Activated effector memory CD4-positive, alpha-beta T cell treated with anti-CD3 and anti-CD28 coated beads, Interleukin-2, amount 50 U/mL, for 16 hours (primary cell): Measurements from ENCODE around the gene PRR16.

Source experiments
- DNase-seq: peaks from one replicate; pipeline ENCODE4 v3.0.0-alpha.2; 2020

The PRR16 gene

GRCh38 chr5:120517607-120518252, 53.6 kb downstream of the PRR16 start:
- DNase-seq: no peak

DNA sequence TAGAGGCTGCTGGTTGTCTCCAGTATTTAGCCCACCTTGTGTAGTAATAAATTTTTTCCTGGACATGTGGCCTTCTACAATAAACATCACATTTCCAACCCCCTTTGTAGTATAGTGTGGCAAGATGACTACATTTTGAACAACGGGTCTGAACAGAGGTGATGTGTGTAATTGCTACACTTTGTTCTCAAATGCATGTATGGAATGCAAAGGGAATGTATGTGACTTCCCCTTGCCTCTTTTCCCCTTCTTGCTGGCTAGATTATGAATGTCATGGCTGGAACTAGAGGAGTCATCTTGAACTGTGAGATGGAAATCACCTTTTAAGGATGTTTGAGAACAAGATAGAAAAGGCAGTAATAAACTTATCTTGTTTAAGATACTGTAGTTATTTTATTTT, 54.5 kb downstream of the PRR16 start:
- no peak for DNase-seq

DNA sequence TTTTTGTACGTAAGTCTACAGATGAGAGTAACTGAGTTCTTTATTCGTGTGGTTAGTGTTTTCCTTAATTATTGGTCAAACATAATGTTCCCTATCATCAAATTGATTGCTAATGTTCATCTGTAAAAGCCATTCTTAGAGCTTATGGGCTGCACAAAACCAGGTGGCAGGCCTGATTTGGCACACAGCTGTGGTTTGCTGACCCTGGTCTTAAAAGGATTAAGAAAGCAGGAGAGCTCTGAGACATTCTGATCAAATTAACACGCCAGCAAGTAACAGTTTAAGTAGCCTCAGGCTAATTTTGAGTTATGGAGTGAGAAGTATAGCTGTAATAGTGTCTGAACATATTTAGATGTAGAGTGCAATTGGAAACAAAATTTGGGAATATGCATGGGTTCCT, 63.2 kb downstream of the PRR16 start:
- DNase-seq: no peak

GRCh38 chr5:120528609-120529008, 64.5 kb downstream of the PRR16 start:
- DNase-seq: no peak

- DNase-seq: no peak
Measured at GRCh38 chr5:120529386-120529785, 65.3 kb downstream of the PRR16 start.

GRCh38 chr5:120531215-120531614, 67.1 kb downstream of the PRR16 start:
- DNase-seq: no peak

DNA sequence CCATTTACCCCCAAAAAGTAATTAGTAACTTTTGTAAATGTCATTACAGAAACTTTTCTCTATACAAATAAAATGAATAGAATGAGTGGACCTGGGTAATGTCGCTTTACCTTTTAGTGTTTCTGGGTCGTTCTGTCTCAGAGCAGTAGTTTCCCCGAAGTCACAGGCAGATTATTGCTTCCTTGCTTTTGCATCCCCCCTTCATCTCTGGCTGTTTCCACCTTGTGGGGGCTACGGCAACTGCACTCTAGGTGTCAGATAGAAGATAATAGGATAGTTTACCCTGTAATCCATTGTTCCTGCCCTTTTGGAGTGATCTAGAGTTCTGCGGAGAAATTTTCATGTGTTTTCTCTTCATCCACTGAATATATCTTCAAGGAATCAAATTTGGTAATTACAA, 68.7 kb downstream of the PRR16 start:
- DNase-seq: no peak

- no peak for DNase-seq
Measured at GRCh38 chr5:120533581-120533980, 69.5 kb downstream of the PRR16 start.

DNA sequence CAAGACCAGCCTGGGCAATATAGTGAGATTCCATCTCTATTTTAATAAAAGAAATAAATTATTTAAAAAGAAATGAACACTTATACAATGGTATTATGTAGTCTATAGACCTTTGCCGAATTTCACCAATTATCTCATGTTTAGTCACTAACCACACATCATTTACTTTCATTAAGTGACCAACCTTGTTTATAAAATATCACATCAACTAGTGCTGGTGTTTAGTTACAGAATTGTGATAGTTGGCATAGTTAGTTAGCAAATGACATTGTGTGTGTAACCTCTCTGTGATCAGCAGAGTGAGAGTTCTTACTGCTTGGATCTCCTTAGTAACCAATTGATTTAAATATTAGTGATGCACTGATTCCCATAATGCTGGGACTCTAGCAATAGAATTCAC, 71.8 kb downstream of the PRR16 start:
- DNase-seq: no peak

DNA sequence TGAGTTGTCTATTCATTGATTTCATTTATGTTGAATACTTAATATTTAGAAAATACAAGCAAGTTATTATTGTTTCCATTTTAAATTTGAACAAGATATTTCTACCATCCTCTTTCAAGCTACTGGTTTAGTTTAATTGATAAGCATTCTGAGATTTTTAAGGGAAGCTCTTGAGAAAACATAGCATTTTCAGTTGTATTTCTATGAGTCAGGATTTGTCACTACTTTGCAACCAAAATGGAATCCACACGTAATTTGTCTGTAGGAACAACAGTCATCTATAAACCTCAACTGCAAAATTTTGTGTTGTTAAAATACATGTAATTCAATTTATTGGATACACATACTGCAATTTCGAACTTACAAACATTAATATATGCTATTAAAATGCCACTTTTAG, 74.0 kb downstream of the PRR16 start:
- no peak for DNase-seq

DNA sequence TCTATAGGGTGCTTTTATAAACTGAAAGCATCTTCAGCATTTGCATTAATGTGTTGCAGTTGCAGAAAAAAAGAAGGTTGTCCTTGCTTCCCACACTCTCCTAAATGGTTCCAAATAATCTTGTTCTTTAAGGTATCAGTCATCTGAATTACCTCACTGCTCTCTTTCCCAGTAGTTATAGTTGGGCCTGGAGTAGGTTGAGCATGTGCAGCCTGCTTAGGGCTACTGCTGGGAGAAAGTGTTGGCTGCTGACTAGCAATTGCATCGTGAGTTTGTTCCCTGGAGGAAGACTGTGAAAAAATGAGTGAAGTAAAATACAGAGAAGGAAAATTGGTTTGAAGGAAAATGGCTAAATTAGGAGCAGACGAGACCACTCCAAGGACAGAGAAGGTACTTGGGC, 74.5 kb downstream of the PRR16 start:
- DNase-seq: no peak

DNA sequence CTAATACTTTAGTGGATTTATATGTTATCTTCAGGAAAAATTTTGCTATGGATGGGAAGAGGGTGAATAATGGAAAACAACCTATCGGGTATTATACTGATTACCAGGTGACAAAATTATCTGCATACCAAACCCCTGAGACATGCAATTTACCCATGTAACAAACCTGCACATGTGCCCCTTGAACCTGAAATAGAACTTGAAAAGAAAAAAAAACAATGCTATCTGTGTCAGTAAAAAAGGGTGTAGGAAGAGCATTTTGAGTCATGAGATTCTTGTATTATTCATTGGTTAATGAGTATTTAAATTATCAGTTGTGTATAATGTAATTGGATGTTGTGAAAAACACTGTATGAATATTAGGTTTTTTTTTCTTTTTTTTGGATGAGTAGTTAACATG, 75.4 kb downstream of the PRR16 start:
- DNase-seq: no peak

DNA sequence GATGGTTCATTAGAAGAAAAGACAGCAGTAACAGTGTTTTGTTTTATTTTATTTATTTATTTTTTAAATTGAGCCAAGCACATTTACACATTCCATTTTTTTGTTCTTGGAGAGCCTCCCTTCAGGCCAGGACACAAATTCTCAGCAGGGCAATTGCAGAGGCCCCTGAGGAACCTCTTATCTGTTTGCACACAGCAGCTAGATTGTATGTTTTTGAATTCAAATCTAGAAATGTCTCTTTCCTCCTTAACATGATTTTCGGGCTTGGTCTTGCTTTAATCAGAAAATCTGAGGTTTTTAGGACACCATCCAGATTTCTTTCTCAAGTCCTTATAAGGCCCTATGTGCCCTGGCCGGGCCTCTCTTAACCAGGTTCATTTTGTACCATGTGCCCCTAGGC, 76.0 kb downstream of the PRR16 start:
- DNase-seq: no peak

DNA sequence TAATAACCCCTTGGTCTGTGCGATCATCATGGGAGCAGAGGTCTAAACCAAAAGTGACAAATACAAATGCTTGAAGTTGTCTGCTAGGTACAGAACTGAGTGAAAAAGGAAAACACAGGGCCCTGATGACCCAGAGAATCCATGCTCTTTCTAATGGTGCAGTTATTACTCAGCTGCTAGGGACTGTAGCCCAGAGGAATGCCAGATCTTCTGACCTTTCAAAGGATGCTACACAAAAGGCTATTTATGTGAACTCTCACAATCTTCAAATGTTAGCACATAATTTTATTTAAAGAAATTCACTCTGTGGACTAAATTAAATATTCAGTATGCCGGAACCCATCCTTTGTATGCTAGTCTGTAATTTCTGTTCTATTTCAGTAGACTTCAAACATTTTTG, 79.9 kb downstream of the PRR16 start:
- no peak for DNase-seq

GRCh38 chr5:120545007-120545406, 80.9 kb downstream of the PRR16 start:
- no peak for DNase-seq

DNA sequence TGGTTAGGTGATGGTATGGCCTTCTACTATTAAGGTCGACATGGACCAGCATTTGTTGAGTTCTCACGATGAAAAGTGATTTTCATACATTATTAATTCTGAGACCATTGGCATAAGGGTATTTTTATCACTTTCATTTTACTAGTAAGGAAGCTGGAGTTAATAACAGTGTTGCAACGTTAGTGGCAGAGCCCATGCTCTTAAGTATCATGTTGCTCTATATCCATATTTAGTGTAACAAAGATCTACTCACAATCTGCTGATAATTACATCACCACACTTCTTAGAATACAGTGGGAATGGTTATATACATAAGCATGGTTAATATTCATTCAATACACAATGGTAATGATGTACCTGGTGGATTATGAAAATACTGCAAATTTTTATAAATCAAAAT, 81.9 kb downstream of the PRR16 start:
- no peak for DNase-seq

GRCh38 chr5:120546922-120547321, 82.8 kb downstream of the PRR16 start:
- DNase-seq: no peak

DNA sequence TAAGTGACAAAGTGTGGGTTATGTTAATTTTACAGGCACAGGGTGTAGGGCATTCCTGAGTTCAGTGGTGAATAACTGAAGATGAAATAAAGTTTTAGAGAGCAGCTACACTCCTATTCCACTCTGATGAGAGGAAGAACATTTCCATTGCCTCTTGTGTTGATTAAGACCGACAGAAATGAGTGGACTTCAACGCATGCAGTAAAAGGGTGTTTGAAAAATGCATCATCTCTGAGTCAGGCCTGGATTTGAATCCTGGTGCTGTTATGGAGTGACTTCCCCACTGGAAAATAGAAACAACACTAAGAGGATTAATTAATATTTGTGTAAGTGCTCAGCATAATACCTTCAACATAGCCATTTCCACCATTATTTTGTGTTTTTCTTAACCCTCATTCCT, 86.3 kb downstream of the PRR16 start:
- DNase-seq: no peak

DNA sequence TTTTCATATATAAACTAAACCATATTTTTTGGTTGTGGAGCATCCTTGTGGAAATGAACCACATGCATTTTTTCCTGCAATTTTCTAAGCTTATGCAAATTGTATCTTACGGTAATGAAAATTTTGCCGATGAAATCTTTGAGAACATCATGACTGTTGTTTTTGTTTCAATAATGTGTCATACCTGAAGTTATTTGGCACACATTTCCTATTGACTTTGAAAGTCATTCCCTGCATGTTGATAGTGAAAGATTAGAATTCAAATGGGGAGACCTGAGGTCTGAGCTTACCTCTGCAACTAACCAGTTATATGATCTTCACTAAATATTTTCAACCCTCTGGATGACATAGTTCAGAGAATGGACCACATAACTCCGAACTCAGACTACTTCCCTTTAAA, 88.5 kb downstream of the PRR16 start:
- no peak for DNase-seq

DNA sequence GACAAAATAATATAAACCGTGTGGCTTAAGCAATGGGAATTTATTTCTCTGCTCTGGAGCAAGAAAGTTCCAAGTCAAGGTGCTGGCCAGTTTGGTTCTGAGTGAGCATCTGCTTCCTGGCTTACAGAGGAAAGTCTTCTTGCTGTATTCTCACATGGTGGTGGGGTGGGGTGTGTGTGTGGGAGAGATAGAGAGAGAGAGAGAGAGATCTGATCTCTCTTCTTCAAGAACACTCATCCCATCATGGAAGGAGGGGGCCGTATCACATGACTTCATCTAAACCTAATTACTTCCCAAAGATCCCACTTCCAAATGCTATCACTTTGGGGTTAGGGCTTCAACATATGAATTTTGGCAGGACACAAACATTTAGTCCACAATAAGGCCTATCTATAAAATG, 91.2 kb downstream of the PRR16 start:
- no peak for DNase-seq

- no peak for DNase-seq
Measured at GRCh38 chr5:120564013-120564412, 99.9 kb downstream of the PRR16 start.

DNA sequence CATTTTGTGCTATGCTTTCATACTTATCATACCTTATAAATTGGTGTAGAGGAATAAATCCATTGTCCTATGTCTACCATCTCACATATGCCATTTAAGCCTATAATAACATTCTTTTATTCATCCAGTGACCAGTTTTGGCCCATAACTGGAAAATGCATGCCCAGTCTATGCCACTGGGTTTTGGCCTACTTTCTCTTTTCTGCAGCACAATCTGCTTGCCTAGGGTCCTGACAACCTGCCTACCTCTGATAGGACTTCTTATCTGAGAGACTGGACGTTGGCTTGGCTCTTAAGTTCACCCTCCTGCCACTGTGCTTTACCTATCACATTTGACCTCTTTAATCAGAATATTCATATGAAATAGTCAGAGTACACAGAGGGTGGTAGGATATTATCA, 103.0 kb downstream of the PRR16 start:
- DNase-seq: no peak

DNA sequence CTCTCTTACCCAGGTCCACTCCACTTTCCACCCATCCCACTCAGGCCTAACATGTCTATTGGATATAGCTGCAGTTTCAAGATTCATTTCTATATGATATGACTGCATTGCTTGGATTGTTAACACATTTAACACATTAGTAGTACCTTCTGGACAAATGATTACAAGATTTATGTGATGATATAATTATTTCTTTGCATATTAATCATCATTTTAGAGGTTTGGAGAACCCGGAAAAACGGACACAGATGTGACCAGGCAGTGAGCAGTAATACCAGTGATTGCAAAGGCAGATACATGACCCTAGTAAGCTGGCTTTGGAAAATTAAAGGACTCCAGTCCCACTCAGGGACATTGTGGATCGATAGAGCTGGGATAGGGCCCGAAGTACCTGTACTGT, 103.8 kb downstream of the PRR16 start:
- no peak for DNase-seq

GRCh38 chr5:120568711-120569110, 104.6 kb downstream of the PRR16 start:
- DNase-seq: no peak

GRCh38 chr5:120576588-120576987, 112.5 kb downstream of the PRR16 start:
- no peak for DNase-seq

- no peak for DNase-seq
Measured at GRCh38 chr5:120582635-120583034, 118.5 kb downstream of the PRR16 start.
